SU-DHL-6 (cell line): ENCODE data around the gene ZSCAN31.

ENCODE experiments used
- H2AFZ ChIP-seq: fragments of 200-600 bp; sonication (generic); 2 replicates; pipeline ENCODE4 v1.6.1; 2014; ENCODE audit warnings: low read depth, mild to moderate bottlenecking, moderate library complexity, mixed read lengths, antibody characterized with exemption, low read length; ENCODE audit not compliant: severe bottlenecking
- H3F3A ChIP-seq: fragments of 200-600 bp; shearing (Covaris generic); 2 replicates; pipeline ENCODE4 v1.6.0; 2016; ENCODE audit warnings: antibody characterized with exemption, mild to moderate bottlenecking; ENCODE audit not compliant: insufficient read depth
- H3K27ac ChIP-seq: fragments of 200-600 bp; sonication (generic); 2 replicates; pipeline ENCODE4 v1.5.1; 2016; ENCODE audit warnings: low read depth, mild to moderate bottlenecking, low read length, moderate library complexity, mixed read lengths
- H3K27me3 ChIP-seq: fragments of 200-600 bp; sonication (generic), shearing (Covaris generic); 2 replicates; pipeline ENCODE4 v1.6.0; 2014; ENCODE audit warnings: mild to moderate bottlenecking, low read length
- H3K36me3 ChIP-seq: fragments of 200-600 bp; sonication (generic); 2 replicates; pipeline ENCODE4 v1.6.1; 2014; ENCODE audit warnings: mild to moderate bottlenecking, low read length, mixed read lengths
- H3K4me2 ChIP-seq: fragments of 300-600, 200-600 bp; shearing (Covaris generic), sonication (generic); 2 replicates; pipeline ENCODE4 v1.6.0; 2014; ENCODE audit warnings: low read length, low read depth, mild to moderate bottlenecking; ENCODE audit not compliant: poor library complexity, severe bottlenecking
- H3K4me3 ChIP-seq: fragments of 200-600 bp; sonication (generic); 2 replicates; pipeline ENCODE4 v1.5.1; 2014; ENCODE audit warnings: antibody characterized with exemption, low read length, mild to moderate bottlenecking, mixed read lengths; ENCODE audit not compliant: insufficient read depth, poor library complexity, severe bottlenecking
- H3K79me2 ChIP-seq: fragments of 200-600 bp; sonication (generic); 2 replicates; pipeline ENCODE4 v1.6.1; 2014; ENCODE audit warnings: mild to moderate bottlenecking, low read length, moderate library complexity; ENCODE audit not compliant: insufficient read depth
- H3K9ac ChIP-seq: fragments of 200-600 bp; sonication (generic); 2 replicates; pipeline ENCODE4 v1.7.0; 2014; ENCODE audit warnings: mild to moderate bottlenecking, low read length
- H3K9me2 ChIP-seq: fragments of 200-600 bp; sonication (generic); replicated peaks from 2 replicates; pipeline ENCODE4 v1.6.1; 2014; ENCODE audit warnings: low read length; ENCODE audit not compliant: insufficient read depth
- H3K9me3 ChIP-seq: fragments of 200-600 bp; sonication (generic); 2 replicates; pipeline ENCODE4 v1.6.1; 2014; ENCODE audit warnings: low read length, mixed read lengths; ENCODE audit not compliant: insufficient read depth
- H4K20me1 ChIP-seq: fragments of 200-600 bp; sonication (generic); 2 replicates; pipeline ENCODE4 v1.6.1; 2014; ENCODE audit warnings: low read depth, mild to moderate bottlenecking, antibody characterized with exemption, low read length, moderate library complexity, mixed read lengths
- EZH2phosphoT487 ChIP-seq: fragments of 200-600 bp; sonication (generic), shearing (Covaris generic); conservative IDR thresholded peaks from 2 replicates; pipeline ENCODE4 v1.6.1; 2018; ENCODE audit warnings: mild to moderate bottlenecking, antibody characterized with exemption, low read length, moderate library complexity, mixed read lengths
- TF ChIP-seq, protein P1 (sequence below): fragments of 200-600 bp; sonication (generic); IDR thresholded peaks from one replicate; pipeline ENCODE4 v1.5.1; 2017; ENCODE audit warnings: antibody characterized with exemption, mild to moderate bottlenecking, low read length, moderate library complexity; ENCODE audit not compliant: insufficient read depth, poor library complexity, severe bottlenecking

Gene ZSCAN31

DNA sequence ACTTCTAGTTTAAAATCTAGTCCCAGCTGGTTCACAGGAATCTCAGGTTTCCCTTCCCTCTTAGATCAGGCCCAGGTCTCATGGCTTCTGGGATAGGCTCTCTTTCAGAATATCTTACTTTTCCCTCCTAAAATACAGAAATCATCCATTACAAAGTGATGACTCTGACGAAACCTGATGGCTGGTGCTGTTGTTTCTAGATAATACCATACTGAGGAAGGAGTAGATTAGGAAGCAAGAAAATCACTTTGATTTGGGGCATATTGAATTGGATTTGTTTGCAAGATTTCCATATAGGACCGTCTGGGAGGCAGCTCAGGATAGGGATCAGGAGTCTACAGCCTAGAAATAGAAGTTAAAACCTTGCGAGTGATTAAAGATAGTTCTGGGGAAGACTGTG, 17.4 kb upstream of the ZSCAN31 start:
- TF ChIP-seq EZH2phosphoT487 = no peak
- TF ChIP-seq, protein P1, sequence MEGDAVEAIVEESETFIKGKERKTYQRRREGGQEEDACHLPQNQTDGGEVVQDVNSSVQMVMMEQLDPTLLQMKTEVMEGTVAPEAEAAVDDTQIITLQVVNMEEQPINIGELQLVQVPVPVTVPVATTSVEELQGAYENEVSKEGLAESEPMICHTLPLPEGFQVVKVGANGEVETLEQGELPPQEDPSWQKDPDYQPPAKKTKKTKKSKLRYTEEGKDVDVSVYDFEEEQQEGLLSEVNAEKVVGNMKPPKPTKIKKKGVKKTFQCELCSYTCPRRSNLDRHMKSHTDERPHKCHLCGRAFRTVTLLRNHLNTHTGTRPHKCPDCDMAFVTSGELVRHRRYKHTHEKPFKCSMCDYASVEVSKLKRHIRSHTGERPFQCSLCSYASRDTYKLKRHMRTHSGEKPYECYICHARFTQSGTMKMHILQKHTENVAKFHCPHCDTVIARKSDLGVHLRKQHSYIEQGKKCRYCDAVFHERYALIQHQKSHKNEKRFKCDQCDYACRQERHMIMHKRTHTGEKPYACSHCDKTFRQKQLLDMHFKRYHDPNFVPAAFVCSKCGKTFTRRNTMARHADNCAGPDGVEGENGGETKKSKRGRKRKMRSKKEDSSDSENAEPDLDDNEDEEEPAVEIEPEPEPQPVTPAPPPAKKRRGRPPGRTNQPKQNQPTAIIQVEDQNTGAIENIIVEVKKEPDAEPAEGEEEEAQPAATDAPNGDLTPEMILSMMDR = no peak
- Histone ChIP-seq H3K27me3 (no peaks in the 10 kb centered on the region), H3F3A (peaks cover 5% of the 10 kb centered on the region; the same call in 1 of the 2 replicates), H3K27ac (no peak overlapping the region), H3K9ac (no peak overlapping the region), H3K36me3 (peaks cover 5% of the 10 kb centered on the region; the same call in 1 of the 2 replicates), H4K20me1 (no peaks in the 10 kb centered on the region), H3K4me2 (no peak overlapping the region), H3K4me3 (no peak overlapping the region), H3K79me2 (peaks cover 27% of the 10 kb centered on the region; the same call in 1 of the 2 replicates), H3K9me3 (peaks cover 13% of the 10 kb centered on the region; the same call in 1 of the 2 replicates), H2AFZ (no peak overlapping the region), H3K9me2 (no peaks in the 10 kb centered on the region)

DNA sequence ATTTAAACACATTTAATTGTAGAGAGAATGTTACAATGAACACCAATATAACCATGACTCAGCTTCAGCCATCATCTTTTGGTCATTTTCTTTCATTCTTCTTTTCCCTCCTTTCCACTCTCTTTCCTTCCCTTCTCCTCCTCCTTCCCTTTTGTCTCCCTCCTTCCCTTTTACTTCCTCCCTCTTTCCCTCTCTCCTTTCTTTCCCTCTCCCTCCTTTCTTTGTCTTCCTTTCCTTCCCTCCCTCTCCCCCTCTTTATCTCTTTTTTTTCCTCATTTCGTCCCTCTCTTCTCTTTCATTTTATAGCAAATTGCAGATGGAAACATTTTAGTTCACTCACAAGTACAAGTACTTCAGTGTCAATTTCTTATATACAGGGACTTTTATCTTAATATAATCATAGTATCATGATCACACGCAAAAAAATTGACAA, 15.6 kb upstream of the ZSCAN31 start:
- Histone ChIP-seq H3K9me3 (peaks cover 13% of the 10 kb centered on the region; the same call in 1 of the 2 replicates), H2AFZ (no peak overlapping the region), H3K27ac (no peak overlapping the region), H3K9ac (no peak overlapping the region), H3K4me3 (no peak overlapping the region), H3K9me2 (no peaks in the 10 kb centered on the region), H3K27me3 (no peaks in the 10 kb centered on the region), H3K79me2 (peaks cover 27% of the 10 kb centered on the region; the same call in 1 of the 2 replicates), H3K4me2 (peak overlapping the region; percentile 89), H3F3A (peaks cover 8% of the 10 kb centered on the region), H4K20me1 (no peaks in the 10 kb centered on the region), H3K36me3 (peaks cover 5% of the 10 kb centered on the region; the same call in 1 of the 2 replicates)
- TF ChIP-seq, protein P1 = no peak
- TF ChIP-seq EZH2phosphoT487 = no peak

DNA sequence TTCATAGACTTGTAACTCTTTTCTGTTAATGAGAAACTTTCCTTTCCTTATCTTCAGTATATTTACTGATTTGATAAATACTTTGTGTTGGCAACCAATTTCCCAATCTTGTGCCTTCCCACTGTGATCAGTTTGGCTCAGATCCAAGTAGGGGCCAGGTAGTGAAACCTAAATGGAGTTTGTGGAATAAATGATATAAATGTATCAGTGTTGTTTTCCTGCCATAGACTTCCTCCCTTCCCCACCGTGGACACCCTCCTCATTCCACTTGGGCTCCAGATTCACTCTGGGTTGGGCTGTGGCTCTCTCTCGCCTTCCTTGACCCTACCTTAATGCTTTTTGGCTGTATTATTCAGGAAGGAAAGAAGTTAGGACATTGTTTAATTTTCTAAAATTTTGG, 15.1 kb upstream of the ZSCAN31 start:
- H3K27me3 ChIP-seq = no peaks in the 10 kb centered on the region
- peaks cover 8% of the 10 kb centered on the region for H3F3A ChIP-seq
- H2AFZ ChIP-seq = no peak overlapping the region
- peaks cover 27% of the 10 kb centered on the region; the same call in 1 of the 2 replicates for H3K79me2 ChIP-seq
- no peaks in the 10 kb centered on the region for H4K20me1 ChIP-seq
- peak overlapping the region; percentile 89 for H3K4me2 ChIP-seq
- peak overlapping the region; percentile 77; the same call in 1 of the 2 replicates for H3K9ac ChIP-seq
- H3K36me3 ChIP-seq = peaks cover 5% of the 10 kb centered on the region; the same call in 1 of the 2 replicates
- TF ChIP-seq EZH2phosphoT487 = no peak
- TF ChIP-seq, protein P1 = no peak
- H3K9me2 ChIP-seq = no peaks in the 10 kb centered on the region
- peak overlapping the region; percentile 78 for H3K4me3 ChIP-seq
- H3K27ac ChIP-seq = no peak overlapping the region
- H3K9me3 ChIP-seq = peaks cover 13% of the 10 kb centered on the region; the same call in 1 of the 2 replicates
